NCI-H748 (cell line): ENCODE results near the gene SPOP.

Experiments used
- DNase-seq: peaks from one replicate; lab custom pipeline; 2025; ENCODE audit not compliant: unreplicated experiment; lab: John Stamatoyannopoulos, UW

Gene SPOP

GRCh38 chr17:49618028-49618611 lies 59.8 kb downstream of the SPOP start:
- no peak for DNase-seq

GRCh38 chr17:49616601-49617131 lies 61.2 kb downstream of the SPOP start:
- DNase-seq = no peak

GRCh38 chr17:49616086-49616485 lies 61.8 kb downstream of the SPOP start:
- DNase-seq = no peak

- DNase-seq = no peak
These were observed 64.6 kb downstream of the SPOP start for GRCh38 chr17:49613182-49613800.

- no peak for DNase-seq
These were observed 65.2 kb downstream of the SPOP start for GRCh38 chr17:49612726-49613125.

- DNase-seq = no peak
These were observed 66.9 kb downstream of the SPOP start for GRCh38 chr17:49610883-49611584.

GRCh38 chr17:49604314-49604869 lies 73.5 kb downstream of the SPOP start:
- no peak for DNase-seq

GRCh38 chr17:49603720-49604119 lies 74.2 kb downstream of the SPOP start:
- DNase-seq = no peak

GRCh38 chr17:49603238-49603637 lies 74.7 kb downstream of the SPOP start:
- DNase-seq = no peak

GRCh38 chr17:49602783-49603182 lies 75.1 kb downstream of the SPOP start:
- DNase-seq = no peak

- DNase-seq = no peak
These were observed 76.9 kb downstream of the SPOP start for GRCh38 chr17:49600949-49601348.

GRCh38 chr17:49598918-49599317 lies 79.0 kb downstream of the SPOP start:
- no peak for DNase-seq

- DNase-seq = no peak
These were observed 79.8 kb downstream of the SPOP start for GRCh38 chr17:49597928-49598655.

- no peak for DNase-seq
These were observed 80.5 kb downstream of the SPOP start for GRCh38 chr17:49597436-49597835.

- DNase-seq = no peak
These were observed 81.2 kb downstream of the SPOP start for GRCh38 chr17:49596613-49597244.

- no peak for DNase-seq
These were observed 81.9 kb downstream of the SPOP start for GRCh38 chr17:49595980-49596379.

- DNase-seq = no peak
These were observed 82.6 kb downstream of the SPOP start for GRCh38 chr17:49595328-49595727.

GRCh38 chr17:49592263-49592662 lies 85.6 kb downstream of the SPOP start:
- no peak for DNase-seq

GRCh38 chr17:49590874-49591273 lies 87.0 kb downstream of the SPOP start:
- no peak for DNase-seq

GRCh38 chr17:49589577-49589927 lies 88.3 kb downstream of the SPOP start:
- DNase-seq = no peak
